ENCODE results near the gene WDFY4. TPM values are rescaled to one million over a fixed set of nuclear protein-coding genes. Genes with fewer than 3 reads are reported as not detected.

Gene WDFY4
- total and polyA plus RNA-seq, 2 of the 13 experiments (the other 11 are each of a cell fraction or from before 2014, with no cell fraction given), result not detected

GRCh38 chr10:48656241-48656913, 28.3 kb upstream of the WDFY4 start (continued):
- TF ChIP-seq HBP1 (CRISPR knock-in tag; IDR thresholded peaks at IDR 0.05; ENCODE audit: low read depth), result no peak

- no peak overlapping the region for H3K9ac ChIP-seq (ENCODE audit: insufficient read depth, low read depth, low read length)
- ATAC-seq (peak; percentile 3; the same call in 1 of the 3 replicates), DNase-seq (ENCODE audit: low spot score) (no peak), FAIRE-seq (no peak)
- BruUV-seq (replicated peaks), result no TSS peak
- H2AFZ ChIP-seq (ENCODE audit: low read length), result peak overlapping the region; percentile 55
- H3K36me3 ChIP-seq (replicated peaks in 1 of 2; ENCODE audit: control insufficient read depth in 1 of 2, insufficient read depth in 2 of 2, low read length in 2 of 2), result no peaks in the 10 kb centered on the region
- ChIA-PET CTCF (ENCODE audit: low intra/inter-chr PET ratio, low total read pairs) (interaction anchor here (0.9 to 2.5 kb wide), 2 partner anchors 105 to 293 kb away, joined by 6 to 20 read pairs; no protein-coding TSS in a partner anchor), POLR2A (no interaction called here)
- no peak for TF ChIP-seq ZNF598 (CRISPR knock-in tag; IDR thresholded peaks at IDR 0.05; ENCODE audit: borderline replicate concordance)
- TF ChIP-seq KMT2B (CRISPR knock-in tag; IDR thresholded peaks at IDR 0.05), result no peak
- no peak for TF ChIP-seq SIX4 (CRISPR knock-in tag; IDR thresholded peaks at IDR 0.05)
- TF ChIP-seq RBM22 (optimal IDR thresholded peaks at IDR 0.05; ENCODE audit: low read length), result no peak
- no peak for TF ChIP-seq DRAP1 (CRISPR knock-in tag; IDR thresholded peaks at IDR 0.05)
- TF ChIP-seq ARHGAP35 (CRISPR knock-in tag; IDR thresholded peaks at IDR 0.05; ENCODE audit: borderline replicate concordance), result no peak
- TF ChIP-seq ZNF281 (CRISPR knock-in tag; IDR thresholded peaks at IDR 0.05; ENCODE audit: borderline replicate concordance), result no peak
- TF ChIP-seq JUN (CRISPR knock-in tag; IDR thresholded peaks at IDR 0.05), result no peak
- no peak for TF ChIP-seq RAD51 (IDR thresholded peaks at IDR 0.05; ENCODE audit: borderline replicate concordance)
- TF ChIP-seq NFATC3 (CRISPR knock-in tag; IDR thresholded peaks at IDR 0.05), result no peak
- no peak for TF ChIP-seq MAZ (IDR thresholded peaks at IDR 0.05; ENCODE audit: borderline replicate concordance, low read depth, low read length)
- TF ChIP-seq MAZ (CRISPR knock-in tag; IDR thresholded peaks at IDR 0.05; ENCODE audit: low read depth), result no peak
- no peaks in the 10 kb centered on the region for H3K79me2 ChIP-seq (ENCODE audit: insufficient read depth, low read length)
- H3K27ac ChIP-seq (ENCODE audit: extremely low read length, insufficient read depth, low read length), result no peak overlapping the region
- WGBS (ENCODE audit: low lambda C conversion rate), result 34% methylated on average over 4 of the region's 10 CpGs
- H3K4me1 ChIP-seq (ENCODE audit: insufficient read depth, low read length), result peaks cover 16% of the 10 kb centered on the region
- intact Hi-C loops (cut with micrococcal nuclease; ENCODE audit: unreplicated experiment) (loop anchor here (1.0 to 5.0 kb wide), 3 partner anchors 105 to 325 kb away; no protein-coding TSS in a partner anchor), in situ Hi-C loops (cut with HindIII; ENCODE audit: extremely low pct_ligation_motif_present, low pct_unique_long_range_greater_than_20kb) (loop anchor here (5.0 to 25.0 kb wide), 4 partner anchors 105 to 858 kb away; no protein-coding TSS in a partner anchor)
- H3K27me3 ChIP-seq (ENCODE audit: control insufficient read depth in 1 of 2, insufficient read depth in 2 of 2, low read length in 2 of 2), result peaks cover 4 to 19% of the 10 kb centered on the region in 2 experiments; a peak in 4 of 5 replicates
- H3K9me3 ChIP-seq (ENCODE audit: low read length), result no peaks in the 10 kb centered on the region
- H3K4me3 ChIP-seq (replicated peaks in 1 of 3; ENCODE audit: insufficient read depth in 1 of 3, low read depth in 2 of 3, low read length in 3 of 3), result peak overlapping the region in 1 of 3 experiments; percentile 68; a peak in 2 of 6 replicates
- H4K20me1 ChIP-seq (ENCODE audit: insufficient read depth, low read length), result no peaks in the 10 kb centered on the region
- H3K4me2 ChIP-seq (ENCODE audit: low read depth, low read length), result peak overlapping the region; percentile 69
Observed at GRCh38 chr10:48656914-48657305, 27.8 kb upstream of the WDFY4 start.

All from HepG2 (cell line).